Measurements from ENCODE around the gene MYO1E.
"Not testable (repeated sequence)": the region's sequence is repeated elsewhere in the genome, so short reads cannot be mapped to it uniquely, and the experiment has no call there.

Gene MYO1E

GRCh38 chr15:59292442-59293151, 80.1 kb downstream of the MYO1E start:
- no peak for DNase-seq (ENCODE audit: low read depth in 2 of 2)

GRCh38 chr15:59291213-59291549, 81.5 kb downstream of the MYO1E start:
- no peak for DNase-seq (ENCODE audit: low read depth in 2 of 2)

- DNase-seq (ENCODE audit: low read depth in 2 of 2): no peak
These were observed 82.1 kb downstream of the MYO1E start for GRCh38 chr15:59290295-59291212.

GRCh38 chr15:59289574-59289973, 83.1 kb downstream of the MYO1E start:
- DNase-seq (ENCODE audit: low read depth in 2 of 2): no peak

GRCh38 chr15:59283717-59284391, 88.8 kb downstream of the MYO1E start:
- DNase-seq (ENCODE audit: low read depth in 2 of 2): no peak

- no peak for DNase-seq (ENCODE audit: low read depth in 2 of 2)
These were observed 89.9 kb downstream of the MYO1E start for GRCh38 chr15:59282515-59283337.

GRCh38 chr15:59281699-59282098, 91.0 kb downstream of the MYO1E start:
- DNase-seq (ENCODE audit: low read depth in 2 of 2): no peak

GRCh38 chr15:59280855-59281254, 91.8 kb downstream of the MYO1E start:
- DNase-seq (ENCODE audit: low read depth in 2 of 2): no peak

- not testable (repeated sequence) for DNase-seq (ENCODE audit: low read depth in 2 of 2)
These were observed 92.4 kb downstream of the MYO1E start for GRCh38 chr15:59280292-59280691.

- no peak for DNase-seq (ENCODE audit: low read depth in 2 of 2)
These were observed 93.6 kb downstream of the MYO1E start for GRCh38 chr15:59279023-59279422.

- DNase-seq (ENCODE audit: low read depth in 2 of 2): no peak
These were observed 94.6 kb downstream of the MYO1E start for GRCh38 chr15:59278120-59278519.

GRCh38 chr15:59276225-59277178, 96.2 kb downstream of the MYO1E start:
- no peak for DNase-seq (ENCODE audit: low read depth in 2 of 2)

GRCh38 chr15:59274126-59274970, 98.3 kb downstream of the MYO1E start:
- DNase-seq (ENCODE audit: low read depth in 2 of 2): no peak

- DNase-seq (ENCODE audit: low read depth in 2 of 2): no peak
These were observed 99.4 kb downstream of the MYO1E start for GRCh38 chr15:59273234-59273633.

- DNase-seq (ENCODE audit: low read depth in 2 of 2): no peak
These were observed 101.0 kb downstream of the MYO1E start for GRCh38 chr15:59271595-59272201.

GRCh38 chr15:59268852-59269407, 103.7 kb downstream of the MYO1E start:
- DNase-seq (ENCODE audit: low read depth in 2 of 2): no peak

GRCh38 chr15:59268168-59268851, 104.4 kb downstream of the MYO1E start:
- no peak for DNase-seq (ENCODE audit: low read depth in 2 of 2)

GRCh38 chr15:59266028-59266427, 106.6 kb downstream of the MYO1E start:
- DNase-seq (ENCODE audit: low read depth in 2 of 2): no peak

Measured in stimulated activated CD8-positive, alpha-beta memory T cell treated with anti-CD3 and anti-CD28 coated beads, Interleukin-2, amount 100 ng/mL, for 1 hour (primary cell).